GM19240 (cell line): ENCODE results near the gene UNC50.

Experiments used
- DNase-seq: peaks from one replicate; pipeline ENCODE4 v3.0.0; 2011; ENCODE audit warnings: low spot score; ENCODE audit not compliant: insufficient read length

UNC50 gene

DNA sequence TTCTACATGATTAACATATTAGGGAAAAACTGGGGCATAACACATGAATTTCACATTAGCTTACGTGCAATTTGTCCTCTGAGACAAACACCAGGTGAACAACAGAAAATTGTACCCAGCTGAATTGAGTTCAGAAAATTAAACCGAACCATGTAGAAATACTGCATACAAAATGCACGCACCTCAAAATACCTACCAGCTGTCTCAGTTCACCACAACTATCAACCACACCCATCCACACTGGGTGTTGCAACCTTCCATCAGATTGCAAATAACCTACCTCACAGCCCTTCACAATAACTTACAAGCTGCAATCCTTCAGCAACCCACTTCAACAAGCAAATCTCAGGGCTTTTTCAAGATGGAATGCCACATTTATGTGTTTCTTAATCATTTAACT is 55.9 kb downstream of the UNC50 start:
- no peak for DNase-seq

DNA sequence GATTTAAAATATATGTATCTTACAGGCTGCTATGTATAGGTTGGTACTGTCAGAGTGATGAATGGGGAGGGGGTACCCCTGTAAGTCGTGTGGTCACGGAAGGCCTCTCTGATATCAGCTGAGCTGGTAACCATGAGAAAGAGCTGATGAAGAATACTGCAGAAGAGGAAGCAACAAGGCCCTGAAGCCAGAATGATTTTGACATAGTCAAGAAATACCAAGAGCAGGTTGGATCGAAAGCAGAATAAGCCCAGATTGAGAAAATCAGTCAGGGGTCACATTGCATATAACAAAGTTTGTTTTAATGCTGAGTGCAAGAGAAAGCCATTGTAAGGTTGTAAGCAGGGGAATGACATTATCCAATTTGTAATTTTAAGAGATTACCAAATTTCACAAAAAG is 57.3 kb downstream of the UNC50 start:
- DNase-seq = no peak
